ENCODE measurements around the gene CADPS2.

GRCh38 chr7:122402235-122402634, 484.0 kb downstream of the CADPS2 start:
- TF ChIP-seq EZH2 (IDR thresholded peaks at IDR 0.05; ENCODE audit: low read length, missing control alignments) (no peak), CTCF (conservative IDR thresholded peaks at IDR 0.05 in 1 of 2, IDR thresholded peaks at IDR 0.05 in 1 of 2; ENCODE audit: low read depth in 1 of 2, low read length in 2 of 2) (no peak)
